IPS-20b (cell line): ENCODE measurements around the gene ZBP1.

Experiments used
- H3K27ac ChIP-seq: one replicate; pipeline ENCODE4 v1.5.1; 2013; ENCODE audit warnings: low read length
- H3K27me3 ChIP-seq: 2 replicates; pipeline ENCODE4 v1.6.1; 2013; ENCODE audit warnings: mild to moderate bottlenecking, low read length, inconsistent platforms; ENCODE audit not compliant: insufficient read depth
- H3K36me3 ChIP-seq: 2 replicates; pipeline ENCODE4 v1.6.1; 2013; ENCODE audit warnings: low read depth, mild to moderate bottlenecking, inconsistent platforms, low read length, moderate library complexity; ENCODE audit not compliant: insufficient read depth
- H3K4me1 ChIP-seq: 2 replicates; pipeline ENCODE4 v1.6.1; 2013; ENCODE audit warnings: mild to moderate bottlenecking, control low read depth, inconsistent platforms, low read length, moderate library complexity; ENCODE audit not compliant: insufficient read depth
- H3K4me3 ChIP-seq: 2 replicates; pipeline ENCODE4 v1.5.1; 2013; ENCODE audit warnings: mild to moderate bottlenecking, low read length, inconsistent platforms
- H3K9ac ChIP-seq: 2 replicates; pipeline ENCODE4 v1.6.1; 2013; ENCODE audit warnings: low read depth, mild to moderate bottlenecking, inconsistent platforms, low read length, moderate library complexity
- H3K9me3 ChIP-seq: 2 replicates; pipeline ENCODE4 v1.6.1; 2013; ENCODE audit warnings: mild to moderate bottlenecking, low read depth, low read length, inconsistent platforms; ENCODE audit not compliant: insufficient read depth

The ZBP1 gene

DNA sequence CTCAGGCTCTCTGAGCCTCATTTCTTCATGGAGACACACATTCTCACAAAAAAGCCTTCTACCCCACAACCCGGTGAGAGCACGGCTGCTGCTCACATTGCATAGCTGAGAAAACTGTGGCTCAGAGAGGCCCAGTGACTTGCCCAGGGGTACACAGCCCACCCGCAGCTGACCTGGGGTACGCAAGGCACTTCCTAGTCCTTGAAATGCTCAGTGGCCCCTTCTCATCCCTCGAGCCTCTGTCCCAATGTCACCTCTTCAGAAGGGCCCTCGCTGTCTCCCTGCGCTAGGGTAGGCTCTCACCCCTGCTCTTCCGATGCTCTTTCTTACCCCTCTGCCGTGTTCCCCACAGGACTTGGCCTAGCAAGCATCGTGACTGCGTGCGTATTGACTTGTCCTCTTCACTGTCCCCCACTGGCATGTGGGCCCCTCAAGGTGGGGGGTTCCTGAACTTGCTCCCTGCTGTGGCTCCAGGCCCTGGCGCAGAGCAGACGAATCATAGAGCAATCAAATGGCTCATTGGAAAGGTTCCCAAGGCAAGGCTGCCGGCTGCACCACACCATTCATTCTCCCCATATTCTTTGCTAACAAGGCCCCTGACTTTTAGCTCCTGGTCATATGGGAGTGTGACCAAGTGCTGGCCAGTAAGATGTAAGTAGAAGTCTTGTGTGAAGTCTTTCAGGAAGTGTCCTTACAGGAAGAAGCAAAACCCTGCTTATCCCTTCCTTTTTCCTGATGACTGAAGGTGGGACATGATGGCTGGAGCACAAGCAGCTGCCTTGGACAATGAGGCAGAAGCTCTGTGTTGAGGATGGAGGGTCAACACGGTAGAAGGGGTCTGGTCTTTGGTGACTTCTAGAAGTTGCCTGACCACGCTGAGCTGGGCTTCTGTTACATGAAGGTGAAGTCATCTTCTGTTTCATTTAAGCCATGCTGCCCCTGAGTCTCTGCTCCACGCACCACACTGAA, 36.7 kb downstream of the ZBP1 start:
- H3K27me3 ChIP-seq, result no peaks in the 10 kb centered on the region
- H3K36me3 ChIP-seq, result no peaks in the 10 kb centered on the region
- 0 out of 2 replicates have a peak, but pooled peaks cover 4% of the 10 kb centered on the region for H3K4me1 ChIP-seq
- no peaks in the 10 kb centered on the region for H3K9me3 ChIP-seq
- no peak overlapping the region for H3K27ac ChIP-seq
- H3K4me3 ChIP-seq, result no peak overlapping the region
- H3K9ac ChIP-seq, result no peak overlapping the region

DNA sequence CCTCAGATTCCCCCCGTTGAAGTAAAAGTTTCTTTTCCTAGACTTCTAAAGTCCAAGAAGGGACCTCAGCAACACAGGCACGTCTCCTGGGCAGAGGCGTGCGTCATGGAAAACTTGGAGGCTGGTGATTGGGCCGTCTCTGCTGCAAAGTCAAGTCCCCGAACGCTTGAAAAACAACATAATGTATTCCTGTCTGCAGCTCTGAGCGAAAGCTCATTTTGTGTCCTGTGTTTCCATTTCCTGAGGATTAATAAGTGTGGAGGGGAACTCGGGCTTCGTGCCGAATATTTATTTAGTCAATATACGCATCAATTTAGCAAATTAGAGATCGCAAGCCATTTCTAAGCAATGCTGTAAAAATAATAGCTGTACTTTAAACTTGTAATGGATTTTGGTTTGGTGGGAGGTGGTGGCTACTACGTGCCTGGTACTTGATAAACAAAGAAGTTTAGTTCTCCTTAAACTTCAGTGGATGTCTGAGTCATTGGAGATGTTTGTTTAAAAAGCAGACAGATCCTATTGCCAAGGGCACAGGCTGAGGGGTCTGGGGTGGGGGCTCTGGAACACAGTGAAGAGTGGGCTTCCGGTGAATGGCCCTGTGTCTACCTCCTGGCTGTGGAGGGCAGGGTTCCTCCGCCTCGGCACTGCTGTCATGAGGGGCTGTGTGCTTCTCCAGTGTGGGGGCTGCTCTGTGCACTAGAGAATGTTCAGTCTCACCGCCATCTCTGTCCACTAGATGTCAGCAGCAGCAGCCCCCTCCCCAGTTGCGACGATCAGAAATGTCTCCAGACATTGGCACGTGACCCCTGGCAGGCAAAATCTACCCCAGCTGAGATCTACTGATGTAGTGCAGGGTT, 37.6 kb downstream of the ZBP1 start:
- Histone ChIP-seq H3K27ac (no peak overlapping the region), H3K9me3 (no peaks in the 10 kb centered on the region), H3K4me1 (0 out of 2 replicates have a peak, but pooled peaks cover 4% of the 10 kb centered on the region), H3K27me3 (no peaks in the 10 kb centered on the region), H3K4me3 (no peak overlapping the region), H3K36me3 (no peaks in the 10 kb centered on the region), H3K9ac (no peak overlapping the region)

GRCh38 chr20:57582029-57582378, 38.2 kb downstream of the ZBP1 start:
- Histone ChIP-seq H3K4me3 (no peak overlapping the region), H3K9ac (no peak overlapping the region), H3K9me3 (no peaks in the 10 kb centered on the region), H3K27me3 (no peaks in the 10 kb centered on the region), H3K27ac (no peak overlapping the region), H3K36me3 (no peaks in the 10 kb centered on the region), H3K4me1 (0 out of 2 replicates have a peak, but pooled peaks cover 4% of the 10 kb centered on the region)

DNA sequence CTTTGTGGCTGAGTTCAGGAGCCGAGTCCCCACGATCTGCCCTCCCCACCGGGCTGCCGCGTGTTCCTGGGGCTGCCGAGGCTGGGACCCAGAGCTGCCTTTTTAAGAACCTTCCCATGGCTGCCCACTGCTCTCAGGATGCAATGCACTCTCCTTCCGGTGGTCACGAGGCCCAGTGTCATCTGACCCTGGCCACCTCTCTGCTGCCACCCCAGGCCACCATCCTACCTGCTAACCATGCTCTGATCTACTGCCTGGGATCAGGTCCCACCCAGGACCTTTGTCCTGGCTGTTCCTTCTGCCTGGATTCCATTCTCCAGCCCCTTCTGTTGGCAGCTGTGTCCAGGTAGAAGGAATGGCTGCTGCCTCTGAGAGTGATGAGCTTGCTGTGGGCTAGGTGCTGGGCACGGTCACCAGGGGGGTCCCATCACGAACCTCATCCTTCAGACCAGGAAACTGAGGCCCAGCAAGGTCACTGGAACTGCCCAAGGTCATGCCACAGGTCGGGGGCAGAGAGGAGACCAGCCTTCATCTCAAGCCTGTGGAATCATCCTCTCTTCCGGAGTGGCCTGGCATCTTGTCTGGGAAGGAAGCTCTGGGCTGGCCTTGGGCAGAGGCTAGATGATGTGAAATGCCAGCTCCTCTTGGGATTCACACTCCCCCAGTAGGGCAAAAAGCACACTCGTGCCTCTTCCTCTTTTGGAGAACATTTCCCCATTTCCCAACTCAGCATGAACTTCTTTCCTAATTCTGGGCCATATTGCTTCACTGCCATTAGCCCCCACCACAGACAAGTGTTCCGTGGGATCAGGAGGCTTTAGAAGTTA, 38.8 kb downstream of the ZBP1 start:
- Histone ChIP-seq H3K9ac (no peak overlapping the region), H3K36me3 (no peaks in the 10 kb centered on the region), H3K4me3 (no peak overlapping the region), H3K4me1 (0 out of 2 replicates have a peak, but pooled peaks cover 4% of the 10 kb centered on the region), H3K9me3 (no peaks in the 10 kb centered on the region), H3K27ac (no peak overlapping the region), H3K27me3 (no peaks in the 10 kb centered on the region)

- no peak overlapping the region for H3K9ac ChIP-seq
- no peak overlapping the region for H3K4me3 ChIP-seq
- H3K36me3 ChIP-seq, result no peaks in the 10 kb centered on the region
- H3K27me3 ChIP-seq, result no peaks in the 10 kb centered on the region
- 0 out of 2 replicates have a peak, but pooled peaks cover 4% of the 10 kb centered on the region for H3K4me1 ChIP-seq
- no peaks in the 10 kb centered on the region for H3K9me3 ChIP-seq
- no peak overlapping the region for H3K27ac ChIP-seq
Observed at GRCh38 chr20:57580478-57581201, 39.6 kb downstream of the ZBP1 start.

DNA sequence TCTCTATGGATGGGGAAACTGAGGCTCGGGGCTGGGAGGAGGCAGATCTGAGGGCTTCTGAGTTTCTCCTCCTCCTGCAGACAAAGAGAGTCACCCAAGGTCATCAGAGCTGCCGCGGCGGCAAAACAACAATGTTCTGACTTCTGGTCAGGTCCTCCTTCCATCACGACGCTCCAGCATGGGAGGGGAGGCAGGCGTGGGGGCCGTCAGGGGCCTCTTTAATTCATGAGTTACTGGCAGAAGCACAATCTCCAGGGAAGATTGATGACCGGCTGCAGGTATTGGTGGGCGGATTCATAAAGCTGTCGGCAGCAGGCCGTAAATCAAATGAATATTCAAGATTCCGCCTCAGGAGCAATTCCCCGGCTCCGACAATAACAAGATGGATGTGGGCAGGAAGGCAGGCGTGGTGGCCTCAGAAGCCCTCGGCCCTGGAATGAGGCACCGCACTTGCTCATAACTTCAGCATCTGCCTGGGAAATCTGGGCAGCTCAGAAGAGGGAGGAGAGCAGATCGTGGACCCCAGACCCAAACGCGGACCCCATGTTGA, 40.3 kb downstream of the ZBP1 start:
- H3K9me3 ChIP-seq, result no peaks in the 10 kb centered on the region
- H3K4me3 ChIP-seq, result no peak overlapping the region
- H3K27ac ChIP-seq, result no peak overlapping the region
- H3K4me1 ChIP-seq, result 0 out of 2 replicates have a peak, but pooled peaks cover 4% of the 10 kb centered on the region
- H3K36me3 ChIP-seq, result no peaks in the 10 kb centered on the region
- H3K27me3 ChIP-seq, result no peaks in the 10 kb centered on the region
- H3K9ac ChIP-seq, result no peak overlapping the region

GRCh38 chr20:57579331-57579897, 40.8 kb downstream of the ZBP1 start:
- H3K4me1 ChIP-seq, result 0 out of 2 replicates have a peak, but pooled peaks cover 4% of the 10 kb centered on the region
- no peaks in the 10 kb centered on the region for H3K9me3 ChIP-seq
- H3K36me3 ChIP-seq, result no peaks in the 10 kb centered on the region
- no peaks in the 10 kb centered on the region for H3K27me3 ChIP-seq
- no peak overlapping the region for H3K27ac ChIP-seq
- no peak overlapping the region for H3K9ac ChIP-seq
- no peak overlapping the region for H3K4me3 ChIP-seq

DNA sequence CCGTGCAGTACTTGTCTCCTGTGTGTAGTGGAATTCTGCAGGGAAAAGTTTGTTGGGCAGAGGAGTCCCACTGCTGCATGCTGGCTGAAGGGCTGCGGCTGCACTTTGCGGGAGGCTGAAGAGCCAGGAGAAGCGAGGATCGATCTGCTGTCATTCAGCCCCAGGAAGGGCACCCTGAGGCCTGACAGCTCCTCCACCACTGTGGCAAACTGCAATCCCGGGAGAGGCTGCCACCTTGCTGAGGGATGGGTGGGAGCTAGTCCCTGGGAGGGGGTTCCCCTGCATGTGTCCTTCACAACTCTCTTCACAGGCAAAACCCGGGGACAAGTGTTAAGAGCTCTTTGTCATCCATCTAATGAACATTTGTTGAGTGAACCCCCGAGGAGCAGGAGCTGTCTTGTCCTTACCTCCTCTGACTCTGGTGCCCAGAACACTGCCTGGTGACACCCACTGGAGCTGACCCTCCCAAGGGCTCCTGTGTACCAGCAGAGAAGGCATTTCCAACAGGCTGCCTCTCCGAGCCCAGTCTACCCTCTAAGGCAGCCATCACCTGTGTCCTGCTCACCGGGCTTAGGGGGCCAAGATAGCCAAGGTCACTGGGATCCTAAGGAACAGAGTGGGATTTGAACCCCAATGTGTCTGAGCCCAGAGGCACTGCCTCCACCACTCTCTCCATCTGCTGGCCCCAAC, 41.6 kb downstream of the ZBP1 start:
- H3K27me3 ChIP-seq, result no peaks in the 10 kb centered on the region
- H3K36me3 ChIP-seq, result no peaks in the 10 kb centered on the region
- H3K4me1 ChIP-seq, result peaks cover 6% of the 10 kb centered on the region; the same call in 1 of the 2 replicates
- no peak overlapping the region for H3K4me3 ChIP-seq
- no peak overlapping the region for H3K27ac ChIP-seq
- no peak overlapping the region for H3K9ac ChIP-seq
- H3K9me3 ChIP-seq, result no peaks in the 10 kb centered on the region

GRCh38 chr20:57577679-57578475, 42.3 kb downstream of the ZBP1 start:
- Histone ChIP-seq H3K27me3 (peaks cover 2% of the 10 kb centered on the region; the same call in 1 of the 2 replicates), H3K4me1 (peaks cover 10% of the 10 kb centered on the region; the same call in 1 of the 2 replicates), H3K4me3 (no peak overlapping the region), H3K9ac (no peak overlapping the region), H3K36me3 (no peaks in the 10 kb centered on the region), H3K9me3 (no peaks in the 10 kb centered on the region), H3K27ac (no peak overlapping the region)
